ENCODE measurements around the gene OPN5.

DNA sequence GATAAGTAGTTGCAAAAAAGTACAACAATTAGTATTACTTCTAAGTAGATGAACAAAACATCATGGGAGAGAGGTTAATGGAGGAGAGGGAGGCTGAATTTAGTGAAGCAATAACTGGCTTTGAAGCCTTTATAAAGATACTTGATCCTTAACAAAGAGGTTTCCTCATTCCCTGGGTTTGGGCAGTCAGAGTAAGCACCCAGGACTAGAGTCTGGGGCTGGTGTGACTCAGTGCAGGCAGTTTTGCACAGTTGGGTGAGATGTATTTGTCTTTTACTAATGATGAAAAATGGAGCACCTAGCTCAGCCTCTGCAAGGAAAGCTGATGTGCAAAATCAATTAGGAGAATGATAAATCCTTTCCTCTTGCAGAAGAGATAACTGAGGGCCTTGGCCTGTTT, 11.8 kb upstream of the OPN5 start:
- TF ChIP-seq EZH2 (IDR thresholded peaks at IDR 0.05) = no peak
- no peak for TF ChIP-seq POLR2AphosphoS5 (IDR thresholded peaks at IDR 0.05; ENCODE audit: borderline replicate concordance, low read depth, low read length)
- no peak for TF ChIP-seq FOXP2 (optimal IDR thresholded peaks at IDR 0.05; ENCODE audit: control extremely low read depth, extremely low read length, insufficient read depth)

Data from SK-N-MC (cell line).